Hematopoietic multipotent progenitor cell treated with erythropoietin and hydrocortisone succinate and interleukin-3 and kit ligand, for 6 days (in vitro differentiated cells): ENCODE data around the gene JMJD7.
"Not testable (repeated sequence)": the region's sequence is repeated elsewhere in the genome, so short reads cannot be mapped to it uniquely, and the experiment has no call there.

Experiments used
- DNase-seq: peaks from one replicate; pipeline ENCODE4 v3.0.0-alpha.2; 2015

Gene JMJD7

GRCh38 chr15:41824062-41824745, 3.7 kb upstream of the JMJD7 start:
- DNase-seq, result no peak

GRCh38 chr15:41825145-41825544, 2.7 kb upstream of the JMJD7 start:
- no peak for DNase-seq

GRCh38 chr15:41825572-41826535, 2.0 kb upstream of the JMJD7 start:
- DNase-seq, result no peak

- peak; percentile 26 for DNase-seq
Measured at GRCh38 chr15:41827290-41827879, 507 bp upstream of the JMJD7 start.

- no peak for DNase-seq
Measured at GRCh38 chr15:41828807-41829141, 882 bp downstream of the JMJD7 start.

- DNase-seq, result no peak
Measured at GRCh38 chr15:41829959-41830646, 2.2 kb downstream of the JMJD7 start.

- not testable (repeated sequence) for DNase-seq
Measured at GRCh38 chr15:41831291-41831690, 3.4 kb downstream of the JMJD7 start.

GRCh38 chr15:41832208-41832607, 4.3 kb downstream of the JMJD7 start:
- no peak for DNase-seq

GRCh38 chr15:41832875-41833274, 5.0 kb downstream of the JMJD7 start:
- DNase-seq, result no peak

- DNase-seq, result no peak
Measured at GRCh38 chr15:41834096-41834495, 6.2 kb downstream of the JMJD7 start.

- no peak for DNase-seq
Measured at GRCh38 chr15:41836073-41836472, 8.2 kb downstream of the JMJD7 start.

GRCh38 chr15:41836713-41837454, 9.0 kb downstream of the JMJD7 start:
- no peak for DNase-seq

- no peak for DNase-seq
Measured at GRCh38 chr15:41838400-41838897, 10.6 kb downstream of the JMJD7 start, which contains the start of gene PLA2G4B. Gene PLA2G4B (plus strand): TSS chr15:41838847. CDS start chr15:41838914, 67 bp downstream.

GRCh38 chr15:41839781-41840491, 12.0 kb downstream of the JMJD7 start:
- no peak for DNase-seq

- DNase-seq, result no peak
Measured at GRCh38 chr15:41840673-41841072, 12.8 kb downstream of the JMJD7 start.

- no peak for DNase-seq
Measured at GRCh38 chr15:41841131-41841530, 13.2 kb downstream of the JMJD7 start.

- no peak for DNase-seq
Measured at GRCh38 chr15:41842229-41842628, 14.3 kb downstream of the JMJD7 start.

GRCh38 chr15:41843571-41843970, 15.7 kb downstream of the JMJD7 start:
- no peak for DNase-seq

- no peak for DNase-seq
Measured at GRCh38 chr15:41844814-41845213, 16.9 kb downstream of the JMJD7 start.

GRCh38 chr15:41847206-41847605, 19.3 kb downstream of the JMJD7 start:
- DNase-seq, result no peak

GRCh38 chr15:41847981-41848380, 20.1 kb downstream of the JMJD7 start:
- no peak for DNase-seq
